ENCODE results near the gene CUTC. TPM values are rescaled to one million over a fixed set of nuclear protein-coding genes. Genes with fewer than 3 reads are reported as not detected.

CUTC gene
- polyA plus RNA-seq, 2 of the 4 experiments (the other 2 are of a cell fraction), result 47.6 to 66.5 TPM

DNA sequence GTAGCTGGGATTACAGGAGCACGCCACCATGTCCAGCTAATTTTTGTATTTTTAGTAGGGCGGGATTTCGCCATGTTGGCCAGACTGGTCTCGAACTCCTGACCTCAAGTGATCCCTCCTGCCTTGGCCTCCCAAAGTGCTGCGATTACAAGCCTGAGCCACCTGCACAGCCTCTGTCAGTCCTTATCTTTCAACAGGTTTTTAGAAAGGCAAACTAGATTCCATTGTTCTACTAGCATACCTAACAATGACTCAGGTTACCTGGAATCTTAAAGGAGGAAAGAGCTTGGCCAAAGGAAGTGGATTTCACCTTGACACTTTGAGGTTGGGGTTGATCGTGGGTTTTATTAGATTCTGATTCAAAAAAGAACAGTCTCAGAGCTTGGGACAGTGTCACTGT is 53.6 kb downstream of the CUTC start:
- peak overlapping the region; percentile 99 for H3K4me2 ChIP-seq
- no peak for ATAC-seq

GRCh38 chr10:99787311-99787710 is 55.3 kb downstream of the CUTC start:
- no peak for TF ChIP-seq SREBF2 (IDR thresholded peaks at IDR 0.05)
- no peak for TF ChIP-seq MAZ (IDR thresholded peaks at IDR 0.05; ENCODE audit: borderline replicate concordance, low read depth, low read length)
- TF ChIP-seq, protein P1, sequence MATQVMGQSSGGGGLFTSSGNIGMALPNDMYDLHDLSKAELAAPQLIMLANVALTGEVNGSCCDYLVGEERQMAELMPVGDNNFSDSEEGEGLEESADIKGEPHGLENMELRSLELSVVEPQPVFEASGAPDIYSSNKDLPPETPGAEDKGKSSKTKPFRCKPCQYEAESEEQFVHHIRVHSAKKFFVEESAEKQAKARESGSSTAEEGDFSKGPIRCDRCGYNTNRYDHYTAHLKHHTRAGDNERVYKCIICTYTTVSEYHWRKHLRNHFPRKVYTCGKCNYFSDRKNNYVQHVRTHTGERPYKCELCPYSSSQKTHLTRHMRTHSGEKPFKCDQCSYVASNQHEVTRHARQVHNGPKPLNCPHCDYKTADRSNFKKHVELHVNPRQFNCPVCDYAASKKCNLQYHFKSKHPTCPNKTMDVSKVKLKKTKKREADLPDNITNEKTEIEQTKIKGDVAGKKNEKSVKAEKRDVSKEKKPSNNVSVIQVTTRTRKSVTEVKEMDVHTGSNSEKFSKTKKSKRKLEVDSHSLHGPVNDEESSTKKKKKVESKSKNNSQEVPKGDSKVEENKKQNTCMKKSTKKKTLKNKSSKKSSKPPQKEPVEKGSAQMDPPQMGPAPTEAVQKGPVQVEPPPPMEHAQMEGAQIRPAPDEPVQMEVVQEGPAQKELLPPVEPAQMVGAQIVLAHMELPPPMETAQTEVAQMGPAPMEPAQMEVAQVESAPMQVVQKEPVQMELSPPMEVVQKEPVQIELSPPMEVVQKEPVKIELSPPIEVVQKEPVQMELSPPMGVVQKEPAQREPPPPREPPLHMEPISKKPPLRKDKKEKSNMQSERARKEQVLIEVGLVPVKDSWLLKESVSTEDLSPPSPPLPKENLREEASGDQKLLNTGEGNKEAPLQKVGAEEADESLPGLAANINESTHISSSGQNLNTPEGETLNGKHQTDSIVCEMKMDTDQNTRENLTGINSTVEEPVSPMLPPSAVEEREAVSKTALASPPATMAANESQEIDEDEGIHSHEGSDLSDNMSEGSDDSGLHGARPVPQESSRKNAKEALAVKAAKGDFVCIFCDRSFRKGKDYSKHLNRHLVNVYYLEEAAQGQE (IDR thresholded peaks at IDR 0.05), result no peak
- ATAC-seq, result no peak
- CTCF ChIA-PET, result interaction anchor here (1.1 to 3.0 kb wide), 5 partner anchors 10 to 59 kb away, joined by 3 to 12 read pairs (median 6); no protein-coding TSS in a partner anchor
- peak overlapping the region; percentile 98 to 100 for H3K27ac ChIP-seq
- WGBS (ENCODE audit: missing lambda C conversion rate), result 20% methylated on average over 5 of the region's 5 CpGs
- POLR2A ChIA-PET, result interaction anchor here (1.8 to 3.2 kb wide), 2 partner anchors 55 kb away, joined by 16 to 18 read pairs; partner anchors contain the start of genes COX15 and CUTC
- peaks cover 75% of the 10 kb centered on the region for H3K4me1 ChIP-seq
- H3K4me3 ChIP-seq, result peak overlapping the region; percentile 34
- no peak for DNase-seq (ENCODE audit: low read depth in 1 of 2, low spot score in 1 of 2)
- peak; percentile 74 for FAIRE-seq
- no peaks in the 10 kb centered on the region for H3K9me3 ChIP-seq
- H3K4me2 ChIP-seq, result peak overlapping the region; percentile 99

More for the DNA sequence above, 53.6 kb downstream of the CUTC start:
- Histone ChIP-seq H3K9me3 (no peaks in the 10 kb centered on the region), H3K4me3 (peak overlapping the region; percentile 82), H3K4me1 (peaks cover 76% of the 10 kb centered on the region), H3K27ac (peak overlapping the region; percentile 98 to 100)
- POLR2A ChIA-PET, result interaction anchor here (1.4 to 3.2 kb wide), 2 partner anchors 14 to 53 kb away, joined by 4 to 18 read pairs; partner anchors contain the start of genes COX15 and CUTC
- 45% methylated on average over 6 of the region's 6 CpGs for WGBS (ENCODE audit: missing lambda C conversion rate)
- CTCF ChIA-PET, result interaction anchor here (1.4 to 2.5 kb wide), 3 partner anchors 9 to 53 kb away, joined by 4 to 11 read pairs (median 6); partner anchors contain the start of genes COX15 and CUTC
- FAIRE-seq, result no peak
- DNase-seq (ENCODE audit: low read depth in 1 of 2, low spot score in 1 of 2), result no peak
- TF ChIP-seq JUN (IDR thresholded peaks at IDR 0.05), result peak in 1 of 2 experiments; percentile 6; a peak in 1 of 5 replicates
- no peak for TF ChIP-seq KDM5A (IDR thresholded peaks at IDR 0.05)

- peak overlapping the region; percentile 98 to 100 for H3K27ac ChIP-seq
- no peaks in the 10 kb centered on the region for H3K9me3 ChIP-seq
- TF ChIP-seq GATA3 (IDR thresholded peaks at IDR 0.05; ENCODE audit: borderline replicate concordance) (no peak), FOXS1 (CRISPR knock-in tag; IDR thresholded peaks at IDR 0.05) (no peak), ZSCAN20 (CRISPR knock-in tag; IDR thresholded peaks at IDR 0.05) (no peak), RFX5 (IDR thresholded peaks at IDR 0.05) (no peak), TP53 (CRISPR knock-in tag; IDR thresholded peaks at IDR 0.05) (no peak), HOXA7 (CRISPR knock-in tag; IDR thresholded peaks at IDR 0.05) (no peak), NPAS2 (CRISPR knock-in tag; IDR thresholded peaks at IDR 0.05; ENCODE audit: borderline replicate concordance) (no peak), KDM5A (IDR thresholded peaks at IDR 0.05) (no peak), CHD2 (IDR thresholded peaks at IDR 0.05; ENCODE audit: low read length, partially characterized antibody) (no peak), RCOR1 (IDR thresholded peaks at IDR 0.05; ENCODE audit: low read depth, low read length) (no peak), RARB (CRISPR knock-in tag; IDR thresholded peaks at IDR 0.05) (no peak)
- TF ChIP-seq, protein P2, sequence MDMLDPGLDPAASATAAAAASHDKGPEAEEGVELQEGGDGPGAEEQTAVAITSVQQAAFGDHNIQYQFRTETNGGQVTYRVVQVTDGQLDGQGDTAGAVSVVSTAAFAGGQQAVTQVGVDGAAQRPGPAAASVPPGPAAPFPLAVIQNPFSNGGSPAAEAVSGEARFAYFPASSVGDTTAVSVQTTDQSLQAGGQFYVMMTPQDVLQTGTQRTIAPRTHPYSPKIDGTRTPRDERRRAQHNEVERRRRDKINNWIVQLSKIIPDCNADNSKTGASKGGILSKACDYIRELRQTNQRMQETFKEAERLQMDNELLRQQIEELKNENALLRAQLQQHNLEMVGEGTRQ (IDR thresholded peaks at IDR 0.05), result no peak
- peaks cover 79% of the 10 kb centered on the region for H3K4me1 ChIP-seq
- H3K4me3 ChIP-seq, result peak overlapping the region; percentile 34
- POLR2A ChIA-PET, result interaction anchor here (1.0 to 2.5 kb wide), 4 partner anchors 10 to 56 kb away, joined by 3 to 16 read pairs (median 5); partner anchors contain the start of genes COX15 and CUTC
- no peak for ATAC-seq
- H3K4me2 ChIP-seq, result peak overlapping the region; percentile 99
- FAIRE-seq, result no peak
- WGBS (ENCODE audit: missing lambda C conversion rate), result 36% methylated on average over 7 of the region's 7 CpGs
- CTCF ChIA-PET, result interaction anchor here (0.9 to 3.0 kb wide), 6 partner anchors 10 to 58 kb away, joined by 3 to 12 read pairs (median 6); partner anchors contain the start of genes COX15 and CUTC
- DNase-seq (ENCODE audit: low read depth in 1 of 2, low spot score in 1 of 2), result no peak
These were observed 55.9 kb downstream of the CUTC start for GRCh38 chr10:99787782-99788445.

Data from A549 (cell line).